ENCODE data around the gene ERICH6. TPM values are rescaled to one million over a fixed set of nuclear protein-coding genes. Genes with fewer than 3 reads are reported as not detected.

ERICH6 gene
- total RNA-seq, 1 experiment from 2014 or later = 0.28 TPM

DNA sequence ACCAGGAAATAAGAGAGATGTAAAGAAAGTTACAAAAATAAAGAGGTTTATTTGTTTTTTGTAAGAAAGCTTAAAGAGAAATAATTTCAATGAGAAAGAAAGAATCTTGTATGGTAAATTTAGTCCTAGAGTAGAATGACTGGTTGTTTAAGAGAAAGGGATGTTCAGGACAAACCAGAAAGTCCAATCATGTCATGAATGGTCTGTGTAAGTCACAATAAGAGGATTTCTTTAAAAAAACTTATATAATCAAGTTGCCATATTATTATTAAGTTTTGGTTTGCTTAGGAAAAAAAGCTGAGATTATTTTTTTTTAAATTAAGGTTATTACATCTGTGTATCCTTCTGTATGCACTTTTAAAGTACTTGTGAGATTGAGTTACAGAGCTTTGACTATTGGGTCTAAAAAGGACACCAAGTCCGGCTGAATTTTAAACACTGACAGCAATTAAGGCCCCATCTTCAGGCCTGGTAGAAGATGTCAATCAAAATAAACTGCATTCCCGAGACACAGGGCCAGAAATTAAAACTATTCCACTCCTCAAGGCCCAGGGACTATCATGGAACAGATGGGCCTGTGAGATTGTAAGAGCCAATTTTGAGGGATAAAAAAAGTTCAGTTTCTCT, 12.2 kb downstream of the ERICH6 start:
- ATAC-seq = no peak

DNA sequence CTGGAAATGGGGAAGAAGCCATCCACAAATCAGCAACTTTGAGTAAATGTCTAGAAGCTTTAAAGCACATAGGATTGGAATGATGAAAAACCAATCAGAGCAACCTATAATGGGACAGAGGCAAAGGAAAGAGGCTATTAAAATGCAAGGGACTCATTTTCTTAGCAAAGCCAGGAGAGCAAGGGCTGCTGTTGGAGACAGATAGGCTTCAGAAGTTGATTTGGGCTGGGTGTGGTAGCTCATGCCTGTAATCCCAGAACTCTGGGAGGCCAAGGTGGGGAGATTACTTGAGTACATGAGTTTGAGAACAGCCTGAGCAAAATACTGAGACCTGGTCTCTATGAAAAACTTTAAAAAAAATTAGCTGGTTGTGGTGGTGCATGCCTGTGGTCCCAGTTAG, 16.1 kb downstream of the ERICH6 start:
- peaks cover 2% of the 10 kb centered on the region; the same call in 1 of the 2 replicates for H3K27me3 ChIP-seq (ENCODE audit: control insufficient read depth, insufficient read depth, low read length)
- ATAC-seq (no peak), DNase-seq (ENCODE audit: low read depth, low spot score) (no peak)
- H3K36me3 ChIP-seq (ENCODE audit: control insufficient read depth, insufficient read depth, low read length) = no peaks in the 10 kb centered on the region
- intact Hi-C loops (cut with micrococcal nuclease; ENCODE audit: unreplicated experiment) = loop anchor here (10.0 kb wide), 1 partner anchor 57 kb away; no protein-coding TSS in a partner anchor
- ChIA-PET POLR2A (no interaction called here), CTCF (no interaction called here)
- no peak overlapping the region for H3K27ac ChIP-seq (ENCODE audit: low read length)
- peaks cover 25% of the 10 kb centered on the region for H3K9me3 ChIP-seq (ENCODE audit: control insufficient read depth, insufficient read depth, low read depth, low read length)
- no TSS peak for BruUV-seq (replicated peaks)
- no peaks in the 10 kb centered on the region for H3K4me1 ChIP-seq (ENCODE audit: control insufficient read depth, insufficient read depth, low read length)
- in situ Hi-C loops (cut with HindIII; ENCODE audit: low pct_unique_long_range_greater_than_20kb, low sequenced_read_pairs) = no loop called here
- TF ChIP-seq TCF7L2 (IDR thresholded peaks at IDR 0.05; ENCODE audit: low read depth, low read length) (no peak), POLR2AphosphoS5 (IDR thresholded peaks at IDR 0.05; ENCODE audit: low read depth, low read length) (no peak), SIN3A (IDR thresholded peaks at IDR 0.05; ENCODE audit: borderline replicate concordance, insufficient read depth, low read depth, low read length) (no peak)
- TF ChIP-seq, protein P1, sequence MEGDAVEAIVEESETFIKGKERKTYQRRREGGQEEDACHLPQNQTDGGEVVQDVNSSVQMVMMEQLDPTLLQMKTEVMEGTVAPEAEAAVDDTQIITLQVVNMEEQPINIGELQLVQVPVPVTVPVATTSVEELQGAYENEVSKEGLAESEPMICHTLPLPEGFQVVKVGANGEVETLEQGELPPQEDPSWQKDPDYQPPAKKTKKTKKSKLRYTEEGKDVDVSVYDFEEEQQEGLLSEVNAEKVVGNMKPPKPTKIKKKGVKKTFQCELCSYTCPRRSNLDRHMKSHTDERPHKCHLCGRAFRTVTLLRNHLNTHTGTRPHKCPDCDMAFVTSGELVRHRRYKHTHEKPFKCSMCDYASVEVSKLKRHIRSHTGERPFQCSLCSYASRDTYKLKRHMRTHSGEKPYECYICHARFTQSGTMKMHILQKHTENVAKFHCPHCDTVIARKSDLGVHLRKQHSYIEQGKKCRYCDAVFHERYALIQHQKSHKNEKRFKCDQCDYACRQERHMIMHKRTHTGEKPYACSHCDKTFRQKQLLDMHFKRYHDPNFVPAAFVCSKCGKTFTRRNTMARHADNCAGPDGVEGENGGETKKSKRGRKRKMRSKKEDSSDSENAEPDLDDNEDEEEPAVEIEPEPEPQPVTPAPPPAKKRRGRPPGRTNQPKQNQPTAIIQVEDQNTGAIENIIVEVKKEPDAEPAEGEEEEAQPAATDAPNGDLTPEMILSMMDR (IDR thresholded peaks at IDR 0.05) = no peak
- TF ChIP-seq, protein P2, sequence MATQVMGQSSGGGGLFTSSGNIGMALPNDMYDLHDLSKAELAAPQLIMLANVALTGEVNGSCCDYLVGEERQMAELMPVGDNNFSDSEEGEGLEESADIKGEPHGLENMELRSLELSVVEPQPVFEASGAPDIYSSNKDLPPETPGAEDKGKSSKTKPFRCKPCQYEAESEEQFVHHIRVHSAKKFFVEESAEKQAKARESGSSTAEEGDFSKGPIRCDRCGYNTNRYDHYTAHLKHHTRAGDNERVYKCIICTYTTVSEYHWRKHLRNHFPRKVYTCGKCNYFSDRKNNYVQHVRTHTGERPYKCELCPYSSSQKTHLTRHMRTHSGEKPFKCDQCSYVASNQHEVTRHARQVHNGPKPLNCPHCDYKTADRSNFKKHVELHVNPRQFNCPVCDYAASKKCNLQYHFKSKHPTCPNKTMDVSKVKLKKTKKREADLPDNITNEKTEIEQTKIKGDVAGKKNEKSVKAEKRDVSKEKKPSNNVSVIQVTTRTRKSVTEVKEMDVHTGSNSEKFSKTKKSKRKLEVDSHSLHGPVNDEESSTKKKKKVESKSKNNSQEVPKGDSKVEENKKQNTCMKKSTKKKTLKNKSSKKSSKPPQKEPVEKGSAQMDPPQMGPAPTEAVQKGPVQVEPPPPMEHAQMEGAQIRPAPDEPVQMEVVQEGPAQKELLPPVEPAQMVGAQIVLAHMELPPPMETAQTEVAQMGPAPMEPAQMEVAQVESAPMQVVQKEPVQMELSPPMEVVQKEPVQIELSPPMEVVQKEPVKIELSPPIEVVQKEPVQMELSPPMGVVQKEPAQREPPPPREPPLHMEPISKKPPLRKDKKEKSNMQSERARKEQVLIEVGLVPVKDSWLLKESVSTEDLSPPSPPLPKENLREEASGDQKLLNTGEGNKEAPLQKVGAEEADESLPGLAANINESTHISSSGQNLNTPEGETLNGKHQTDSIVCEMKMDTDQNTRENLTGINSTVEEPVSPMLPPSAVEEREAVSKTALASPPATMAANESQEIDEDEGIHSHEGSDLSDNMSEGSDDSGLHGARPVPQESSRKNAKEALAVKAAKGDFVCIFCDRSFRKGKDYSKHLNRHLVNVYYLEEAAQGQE (IDR thresholded peaks at IDR 0.05; ENCODE audit: insufficient read depth in 1 of 2, low read depth in 2 of 2, low read length in 1 of 2) = no peak
- H3K4me3 ChIP-seq (ENCODE audit: low read depth in 2 of 2, low read length in 2 of 2) = no peak overlapping the region

More for the DNA sequence above, 12.2 kb downstream of the ERICH6 start:
- intact Hi-C loops (cut with micrococcal nuclease; ENCODE audit: unreplicated experiment) (no loop called here), in situ Hi-C loops (cut with HindIII; ENCODE audit: low pct_unique_long_range_greater_than_20kb, low sequenced_read_pairs) (no loop called here)
- ChIA-PET POLR2A (no interaction called here), CTCF (no interaction called here)
- H3K27me3 ChIP-seq (ENCODE audit: control insufficient read depth, insufficient read depth, low read length) = no peaks in the 10 kb centered on the region
- BruUV-seq (replicated peaks) = no TSS peak
- no peaks in the 10 kb centered on the region for H3K4me1 ChIP-seq (ENCODE audit: control insufficient read depth, insufficient read depth, low read length)
- H3K4me3 ChIP-seq (ENCODE audit: low read depth in 2 of 2, low read length in 2 of 2) = no peak overlapping the region
- no peak for TF ChIP-seq SIN3A (IDR thresholded peaks at IDR 0.05; ENCODE audit: borderline replicate concordance, insufficient read depth, low read depth, low read length)
- TF ChIP-seq POLR2AphosphoS5 (IDR thresholded peaks at IDR 0.05; ENCODE audit: low read depth, low read length) = no peak
- TF ChIP-seq, protein P1 (IDR thresholded peaks at IDR 0.05) = no peak
- TF ChIP-seq, protein P2 (IDR thresholded peaks at IDR 0.05; ENCODE audit: insufficient read depth in 1 of 2, low read depth in 2 of 2, low read length in 1 of 2) = no peak
- TF ChIP-seq TCF7L2 (IDR thresholded peaks at IDR 0.05; ENCODE audit: low read depth, low read length) = no peak
- H3K9me3 ChIP-seq (ENCODE audit: control insufficient read depth, insufficient read depth, low read depth, low read length) = peaks cover 33% of the 10 kb centered on the region
- no peak overlapping the region for H3K27ac ChIP-seq (ENCODE audit: low read length)
- no peaks in the 10 kb centered on the region for H3K36me3 ChIP-seq (ENCODE audit: control insufficient read depth, insufficient read depth, low read length)
- DNase-seq (ENCODE audit: low read depth, low spot score) = no peak
